ENCODE results near the gene CABP2.
"Not testable (repeated sequence)": the region's sequence is repeated elsewhere in the genome, so short reads cannot be mapped to it uniquely, and the experiment has no call there.

CABP2 gene

DNA sequence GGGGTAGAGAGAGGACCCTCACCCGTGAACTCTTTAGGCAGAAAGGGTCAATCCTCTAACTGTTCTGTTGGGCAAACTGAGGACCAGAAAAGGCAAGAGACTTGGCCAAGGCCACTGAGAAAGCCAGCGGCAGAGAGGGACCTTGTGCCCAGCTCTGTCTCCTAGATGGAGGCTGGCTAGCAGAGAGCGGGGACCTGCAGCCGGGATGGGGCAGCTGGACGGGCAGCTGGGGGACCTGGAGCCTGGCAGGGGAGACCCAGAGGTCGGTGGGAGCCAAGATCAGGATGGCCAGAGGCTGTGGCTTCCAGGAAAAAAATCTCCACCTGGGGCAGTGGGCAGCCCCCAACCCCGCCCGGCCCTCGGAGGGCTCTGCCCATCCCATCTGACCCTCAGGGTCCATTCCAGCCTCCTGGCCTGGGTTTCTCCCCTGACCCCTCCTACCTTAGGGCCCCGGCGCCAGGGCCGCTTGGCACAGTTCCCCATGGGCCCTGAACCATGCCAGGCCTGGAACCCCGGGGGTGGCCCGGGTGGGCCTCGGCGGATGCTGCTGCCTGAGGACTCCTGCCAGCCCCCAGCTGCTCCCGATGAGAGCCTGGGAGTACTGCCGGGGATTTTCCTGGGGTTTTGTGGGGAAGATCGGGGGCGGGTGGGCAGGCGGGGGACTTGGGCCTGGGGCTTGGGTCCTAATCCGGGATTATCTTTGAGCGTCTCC, at the start of gene CABP2:
CABP2 (minus strand) TSS at position 603 of the 712 bp plus-strand sequence; CDS start at position 483, 120 bp downstream.
- no peak for DNase-seq (ENCODE audit: low read depth in 3 of 3)

DNA sequence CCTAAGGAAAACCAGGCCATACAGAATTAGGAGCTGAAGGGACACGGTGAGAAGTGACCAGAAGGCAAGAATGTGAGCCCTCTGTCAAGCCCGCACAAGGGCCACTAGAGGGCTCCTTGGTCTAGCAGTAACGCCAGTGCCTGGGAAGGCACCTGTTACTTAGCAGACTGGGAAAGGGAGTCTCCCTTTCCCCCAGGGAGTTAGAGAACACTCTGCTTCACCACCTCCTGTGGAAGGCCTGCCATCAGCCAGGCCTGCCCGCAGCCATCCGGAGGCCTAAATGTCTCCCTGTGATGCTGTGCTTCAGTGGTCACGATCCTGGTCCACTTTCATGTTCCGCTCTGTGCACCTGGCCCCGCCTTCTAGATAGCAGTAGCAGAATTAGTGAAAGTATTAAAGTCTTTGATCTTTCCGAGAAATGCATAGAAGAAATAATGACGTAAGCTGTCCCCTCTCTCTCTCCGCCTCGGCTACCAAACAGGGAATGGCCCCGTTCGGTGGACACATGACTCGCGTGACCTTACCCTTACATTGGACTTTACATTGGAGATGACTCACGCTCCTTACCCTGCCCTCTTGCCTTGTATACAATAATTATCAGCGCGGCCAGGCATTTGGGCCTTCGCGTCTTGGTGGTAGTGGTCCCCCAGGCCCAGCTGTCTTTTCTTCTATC, 49.6 kb upstream of the CABP2 start:
- no peak for DNase-seq (ENCODE audit: low read depth in 3 of 3)

DNA sequence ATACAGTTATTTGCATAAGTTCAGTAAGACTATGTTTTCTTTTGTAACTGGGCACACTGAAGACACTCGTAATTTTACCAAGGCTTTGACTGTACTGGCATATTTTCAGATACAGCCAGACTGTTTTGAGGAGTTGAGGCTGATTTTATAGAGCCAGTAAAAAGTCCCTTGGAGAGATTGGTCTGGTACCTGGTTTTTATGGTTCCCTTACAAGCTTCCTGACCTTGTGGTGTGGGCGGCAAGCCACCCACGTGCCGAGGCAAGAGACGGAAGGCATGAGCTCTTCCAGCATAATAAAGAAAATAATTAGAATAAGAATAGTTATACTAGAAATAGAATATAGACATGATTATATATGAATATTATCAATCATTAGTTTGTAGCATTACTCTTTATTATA, 49.1 kb upstream of the CABP2 start:
- no peak for DNase-seq (ENCODE audit: low read depth in 3 of 3)

DNA sequence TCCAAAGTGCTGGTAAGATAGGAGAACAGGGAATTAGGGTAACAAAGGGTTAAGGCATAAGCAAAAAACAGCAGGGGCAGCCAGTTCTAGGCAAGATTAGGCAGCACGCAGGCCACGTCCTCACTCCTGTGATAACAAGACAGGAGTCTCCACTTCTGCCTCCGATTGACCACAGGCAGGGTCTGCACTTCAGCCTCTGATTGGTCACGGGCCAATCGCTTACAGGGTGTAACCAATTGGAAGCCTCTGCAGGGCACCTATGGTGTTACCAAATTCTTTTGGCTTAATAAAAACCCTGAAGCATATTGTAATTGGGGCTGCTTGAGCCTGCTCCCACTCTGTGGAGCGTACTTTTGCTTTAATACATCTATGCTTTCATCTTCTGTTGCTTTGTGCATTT, 48.2 kb upstream of the CABP2 start:
- no peak for DNase-seq (ENCODE audit: low read depth in 3 of 3)

DNA sequence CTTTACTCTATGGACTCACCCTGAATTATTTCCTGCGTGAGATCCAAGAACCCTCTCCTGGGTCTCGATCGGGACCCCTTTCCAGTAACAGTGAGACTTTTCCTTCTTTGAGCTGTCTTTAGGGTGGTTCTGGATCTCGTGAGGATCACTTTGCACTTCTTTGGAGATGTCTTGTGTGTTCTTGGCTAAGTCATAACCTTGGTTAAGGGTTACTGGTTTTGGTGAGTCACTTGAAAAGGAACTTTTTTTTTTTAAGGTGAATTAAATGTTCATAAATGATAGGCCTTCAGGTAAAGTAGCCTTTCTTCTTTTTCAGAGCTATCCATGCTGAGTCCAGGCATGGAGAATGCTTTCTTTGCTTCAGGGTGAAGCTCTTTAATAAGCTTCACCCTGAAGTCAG, 41.0 kb upstream of the CABP2 start:
- no peak for DNase-seq (ENCODE audit: low read depth in 3 of 3)

DNA sequence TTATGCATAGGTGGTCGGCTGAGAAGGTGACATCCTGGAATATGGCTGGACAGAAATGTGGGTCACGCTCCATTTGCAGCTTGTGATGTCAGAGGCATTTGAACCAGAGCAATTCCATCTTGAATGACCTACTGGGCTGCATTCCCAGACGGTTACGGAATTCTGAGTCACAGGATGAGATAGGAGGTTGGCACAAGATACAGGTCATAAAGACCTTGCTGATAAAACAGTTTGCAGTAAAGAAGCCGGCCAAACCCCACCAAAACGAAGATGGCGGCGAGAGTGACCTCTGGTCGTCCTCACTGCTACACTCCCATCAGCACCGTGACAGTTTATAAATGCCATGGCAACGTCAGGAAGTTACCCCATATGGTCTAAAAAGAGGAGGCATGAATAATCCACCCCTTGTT, 40.5 kb upstream of the CABP2 start:
- not testable (repeated sequence) for DNase-seq (ENCODE audit: low read depth in 3 of 3)

DNA sequence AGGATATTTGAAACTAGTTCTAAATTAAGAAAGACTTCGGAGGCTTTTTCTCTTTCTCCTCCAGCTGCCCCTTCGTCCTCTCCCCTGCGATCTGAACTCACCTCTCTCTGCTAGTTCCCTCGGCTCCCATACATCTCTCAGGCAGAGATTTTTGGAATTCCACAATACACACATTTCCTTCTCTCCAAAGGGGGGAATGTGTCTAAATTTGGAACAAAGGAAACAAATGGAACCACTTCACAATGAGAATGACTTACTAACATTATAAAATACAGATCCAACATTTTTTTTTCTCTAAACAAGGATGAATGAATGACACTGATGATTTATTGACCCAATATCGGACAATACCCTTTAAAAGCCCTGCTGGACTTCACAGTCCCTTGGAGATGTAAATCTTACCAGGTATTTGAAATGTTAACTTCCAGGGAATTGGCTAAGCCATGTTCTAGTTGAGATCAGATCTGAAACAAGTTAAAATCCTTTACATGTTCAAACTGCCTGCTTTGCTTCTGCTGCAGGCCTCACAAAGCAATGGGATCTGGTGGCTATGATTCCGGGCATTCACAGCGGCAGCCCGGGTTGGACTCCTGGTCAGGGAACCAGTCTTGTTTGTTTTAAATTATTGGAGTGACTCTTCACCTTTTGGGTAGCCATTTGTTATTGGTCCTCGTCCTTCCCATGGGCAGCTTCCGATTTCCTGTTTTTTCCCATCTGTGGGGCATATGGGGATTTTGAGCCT, 39.9 kb upstream of the CABP2 start:
- DNase-seq (ENCODE audit: low read depth in 3 of 3): no peak

DNA sequence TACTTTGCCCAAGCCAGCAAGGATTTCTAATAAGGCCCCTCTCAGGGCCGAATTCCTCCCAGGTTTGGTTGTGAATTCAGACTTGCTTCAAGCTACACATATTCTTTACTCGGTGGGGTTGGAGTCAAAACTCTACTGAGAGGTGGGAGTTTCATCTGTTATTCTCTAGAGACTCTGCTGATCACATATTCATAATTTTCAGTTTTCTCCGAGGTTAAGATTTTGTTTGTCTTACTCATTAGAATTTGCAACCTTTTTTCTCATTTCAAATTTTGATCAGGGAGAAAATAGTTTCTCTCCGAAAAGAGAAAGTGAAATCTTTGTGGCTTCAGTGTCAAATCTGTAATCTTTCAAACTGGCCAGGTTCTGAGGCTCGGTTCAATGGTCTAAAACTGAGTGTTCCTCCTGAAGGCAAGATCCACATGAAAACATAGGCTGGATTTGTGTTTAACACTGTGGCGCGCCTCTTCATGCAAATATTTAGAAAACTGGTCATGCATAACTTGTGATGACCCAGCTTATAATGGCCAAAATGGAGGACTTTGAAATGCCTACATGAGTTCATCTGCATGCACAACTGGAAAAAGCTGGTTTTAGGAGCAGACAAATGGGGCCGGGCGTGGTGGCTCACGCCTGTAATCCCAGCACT, 38.8 kb upstream of the CABP2 start:
- no peak for DNase-seq (ENCODE audit: low read depth in 3 of 3)

DNA sequence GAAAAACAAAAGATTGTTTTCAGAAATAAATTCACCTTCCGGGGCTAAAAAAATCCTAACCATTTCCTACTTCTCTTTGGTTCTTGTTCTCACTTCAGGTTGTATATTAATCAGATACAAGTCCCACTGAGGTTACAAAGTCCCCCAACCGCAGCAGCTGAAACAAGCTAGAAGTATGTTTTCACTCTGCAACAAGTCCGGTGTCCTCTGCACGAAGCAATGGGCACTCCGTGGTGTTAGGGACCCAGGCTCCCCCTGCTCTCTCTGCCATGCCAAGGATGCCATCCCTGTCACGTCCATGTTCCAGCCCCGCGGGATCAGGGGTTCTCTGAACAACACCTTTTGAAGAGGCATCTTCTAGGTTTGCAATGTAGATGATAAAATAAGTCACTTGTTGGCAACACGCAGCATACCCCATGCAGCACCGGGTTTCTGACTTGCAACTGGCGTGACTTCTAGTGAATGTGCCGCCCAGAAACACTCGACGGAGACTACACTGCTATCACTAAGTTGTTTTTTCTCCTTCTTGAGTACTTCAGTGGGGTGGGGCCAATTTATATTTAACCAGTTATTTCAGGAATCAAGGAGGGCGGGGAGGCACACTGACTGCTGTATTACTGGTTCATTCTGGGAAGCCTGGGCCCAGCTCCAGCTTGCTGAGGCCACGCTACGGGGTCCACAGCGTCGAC, 35.0 kb upstream of the CABP2 start:
- DNase-seq (ENCODE audit: low read depth in 3 of 3): no peak

DNA sequence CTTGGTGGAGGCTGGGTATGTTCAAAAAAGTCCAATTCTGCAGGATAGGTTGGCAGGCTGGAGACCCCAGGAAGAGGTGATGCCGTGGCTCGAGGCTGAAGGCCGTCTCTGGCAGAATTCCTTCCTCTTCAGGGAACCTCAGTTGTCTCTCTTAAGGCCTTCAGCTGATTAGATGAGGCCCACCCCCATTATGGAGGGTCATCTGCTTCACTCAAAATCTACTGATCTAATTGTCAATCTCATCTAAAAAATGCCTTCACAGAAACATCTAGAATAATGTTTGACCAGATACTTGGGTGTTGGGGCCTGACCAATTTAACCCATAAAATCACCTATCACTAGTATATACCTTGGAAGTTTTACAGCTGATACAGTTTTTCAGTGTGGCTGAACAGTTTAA, 33.0 kb upstream of the CABP2 start:
- DNase-seq (ENCODE audit: low read depth in 3 of 3): no peak

DNA sequence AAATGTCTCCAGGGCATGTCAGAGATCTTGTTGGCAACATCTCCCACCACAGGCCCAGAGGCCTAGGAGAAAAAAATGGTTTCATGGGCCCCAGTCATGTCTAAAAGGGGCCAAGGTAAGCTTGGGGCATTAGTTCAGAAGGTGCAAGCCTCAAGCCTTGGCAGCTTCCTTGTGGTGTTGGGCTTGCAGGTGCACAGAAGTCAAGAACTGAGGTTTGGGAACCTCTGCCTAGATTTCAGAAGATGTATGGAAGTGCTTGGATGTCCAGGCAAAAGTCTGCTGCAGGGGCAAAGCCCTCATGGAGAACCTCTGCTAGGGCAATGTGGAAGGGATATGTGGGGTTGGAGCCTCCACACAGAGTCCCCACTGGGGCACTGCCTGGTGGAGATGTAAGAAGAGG, 28.5 kb upstream of the CABP2 start:
- DNase-seq (ENCODE audit: low read depth in 3 of 3): not testable (repeated sequence)

DNA sequence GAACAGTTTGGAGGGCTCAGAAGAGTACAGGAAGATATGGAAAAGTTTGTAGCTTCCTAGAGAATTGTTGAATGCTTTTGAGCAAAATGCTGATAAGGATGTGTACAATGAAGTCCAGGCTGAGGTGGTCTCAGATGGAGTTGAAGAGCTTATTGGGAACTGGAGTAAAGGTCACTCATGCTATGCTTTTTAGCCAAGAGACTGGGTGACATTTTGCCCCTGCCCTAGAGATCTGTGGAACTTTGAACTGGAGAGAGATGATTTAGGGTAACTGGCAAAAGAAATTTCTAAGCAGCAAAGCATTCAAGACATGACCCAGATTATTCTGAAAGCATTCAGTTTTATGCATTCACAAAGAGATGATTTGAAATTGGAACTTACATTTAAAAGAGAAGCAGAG, 27.9 kb upstream of the CABP2 start:
- no peak for DNase-seq (ENCODE audit: low read depth in 3 of 3)

DNA sequence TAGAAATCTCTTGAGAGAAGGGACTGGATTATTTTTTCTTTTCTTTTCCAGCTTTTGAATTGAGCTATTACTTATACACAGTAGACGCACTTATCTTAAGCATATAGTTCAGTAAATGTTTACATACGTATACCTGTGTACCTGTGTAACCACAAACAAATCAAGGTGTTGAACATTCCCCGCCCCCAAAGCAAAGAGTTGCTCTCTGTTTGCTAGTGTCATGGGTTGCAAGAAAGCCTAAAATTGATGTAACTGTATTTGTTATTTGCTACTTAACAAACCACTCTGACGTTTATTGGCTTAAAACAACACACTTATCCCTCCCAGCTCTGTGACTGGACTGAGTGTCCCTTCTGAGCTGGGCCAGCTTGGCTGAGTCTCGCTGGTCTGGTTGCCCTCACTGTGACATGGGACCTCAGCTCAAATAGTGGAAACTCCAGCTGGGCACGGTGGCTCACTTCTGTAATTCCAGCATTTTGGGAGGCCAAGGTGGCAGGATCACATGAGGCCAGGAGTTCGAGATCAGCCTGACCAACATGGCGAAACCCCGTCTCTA, 25.4 kb upstream of the CABP2 start:
- no peak for DNase-seq (ENCODE audit: low read depth in 3 of 3)

DNA sequence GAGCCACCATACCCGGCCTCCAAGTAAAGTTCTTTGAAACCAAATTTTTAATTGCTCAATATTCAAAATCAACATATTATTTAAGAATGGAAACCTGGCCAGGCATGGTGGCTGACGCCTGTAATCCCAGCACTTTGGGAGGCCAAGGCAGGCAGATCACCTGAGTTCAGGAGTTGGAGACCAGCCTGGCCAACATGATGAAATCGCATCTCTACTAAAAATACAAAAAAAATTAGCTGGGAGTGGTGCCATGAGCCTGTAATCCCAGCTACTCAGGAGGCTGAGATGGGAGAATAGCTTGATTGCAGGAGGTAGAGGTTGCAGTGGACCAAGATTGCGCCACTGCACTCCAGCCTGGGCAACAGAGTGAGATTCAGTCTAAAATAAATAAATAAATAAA, 24.9 kb upstream of the CABP2 start:
- DNase-seq (ENCODE audit: low read depth in 3 of 3): not testable (repeated sequence)

DNA sequence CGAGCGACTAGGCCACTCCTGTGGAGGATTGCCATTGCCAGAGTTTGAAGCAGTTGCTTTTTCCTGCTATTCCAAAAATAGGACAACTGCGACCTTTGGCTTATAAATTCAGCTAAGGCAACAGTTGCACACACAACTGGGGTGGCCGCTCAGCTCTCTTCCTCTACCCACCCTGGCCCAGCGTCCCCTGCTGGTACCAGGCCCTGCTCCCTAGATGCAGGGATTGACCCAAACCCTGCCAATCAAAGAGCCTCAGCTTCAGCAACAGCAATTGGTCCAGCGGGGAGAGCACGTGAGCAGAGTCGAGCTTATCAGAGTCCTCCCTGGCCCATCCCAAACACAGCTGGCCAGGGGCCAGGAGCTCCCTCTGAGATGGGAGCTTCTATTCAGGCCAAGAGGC, 22.0 kb upstream of the CABP2 start:
- no peak for DNase-seq (ENCODE audit: low read depth in 3 of 3)

DNA sequence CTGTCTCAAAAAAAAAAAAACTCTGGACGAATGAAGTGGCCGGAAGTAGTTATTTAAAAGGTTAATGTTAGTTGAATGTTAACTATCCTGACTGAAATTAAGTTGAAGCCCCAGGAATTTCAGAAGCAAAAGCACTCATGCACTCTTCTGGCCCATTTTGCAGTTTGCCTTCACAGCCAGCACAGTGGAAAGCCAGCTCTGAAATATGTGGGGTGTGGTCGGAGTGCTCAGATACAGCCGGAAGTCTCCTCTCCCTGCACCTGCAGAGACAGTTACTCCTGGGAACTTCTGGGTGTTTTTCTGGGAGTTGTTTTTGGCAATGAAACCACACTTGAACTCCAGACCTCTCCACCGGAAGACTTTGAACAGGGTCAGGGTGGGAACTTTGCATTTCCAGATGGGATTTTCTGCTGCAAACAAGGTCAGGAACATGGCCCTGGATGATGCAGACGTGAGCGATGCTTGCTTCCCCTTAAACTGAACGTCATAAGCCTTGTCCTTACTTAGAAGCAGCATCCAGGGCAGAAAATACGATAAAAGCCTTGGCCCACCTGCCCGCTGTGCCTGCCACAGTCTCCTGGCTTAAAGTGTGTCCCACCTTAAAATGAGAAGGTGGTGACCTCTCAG, 21.5 kb upstream of the CABP2 start:
- no peak for DNase-seq (ENCODE audit: low read depth in 3 of 3)

DNA sequence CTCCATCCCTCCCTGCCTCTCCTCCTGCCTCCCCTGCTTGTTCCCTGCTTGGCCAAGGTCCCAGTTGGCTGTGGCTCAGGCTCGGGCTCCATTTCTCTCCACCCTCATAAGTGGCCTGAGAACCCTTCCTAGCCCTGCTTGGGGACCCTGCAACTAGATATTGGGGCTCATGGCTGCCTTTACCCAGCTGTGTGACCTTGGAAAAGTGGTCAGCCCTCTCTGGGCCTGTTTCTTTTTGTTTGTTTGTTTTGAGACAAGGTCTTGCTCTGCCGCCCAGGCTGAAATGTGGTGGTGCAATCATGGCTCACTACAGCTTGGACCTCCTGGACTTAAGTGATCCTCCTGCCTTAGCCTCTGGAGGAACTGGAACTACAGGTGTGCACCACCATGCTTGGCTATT, 20.3 kb upstream of the CABP2 start:
- DNase-seq (ENCODE audit: low read depth in 3 of 3): no peak

DNA sequence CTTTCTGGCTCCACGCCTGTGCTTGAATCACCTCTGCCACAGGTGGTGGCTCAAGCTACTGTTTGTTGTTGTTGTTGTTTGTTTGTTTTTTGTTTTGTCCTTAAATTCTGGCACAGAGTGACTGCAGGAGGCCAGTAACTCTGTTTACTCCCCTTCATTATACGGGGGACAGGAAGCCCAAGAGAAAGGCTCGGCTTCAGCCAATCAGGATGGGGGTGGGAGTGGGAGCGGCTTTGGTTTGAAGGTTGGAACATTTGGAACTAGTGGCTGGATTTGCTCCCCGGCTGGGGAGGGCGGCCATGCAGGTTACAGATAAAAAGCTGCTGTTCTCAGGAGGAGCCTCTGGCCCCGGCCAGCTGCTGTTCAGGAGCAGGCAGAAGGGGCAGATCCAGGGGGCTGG, 19.7 kb upstream of the CABP2 start:
- DNase-seq (ENCODE audit: low read depth in 3 of 3): no peak

DNA sequence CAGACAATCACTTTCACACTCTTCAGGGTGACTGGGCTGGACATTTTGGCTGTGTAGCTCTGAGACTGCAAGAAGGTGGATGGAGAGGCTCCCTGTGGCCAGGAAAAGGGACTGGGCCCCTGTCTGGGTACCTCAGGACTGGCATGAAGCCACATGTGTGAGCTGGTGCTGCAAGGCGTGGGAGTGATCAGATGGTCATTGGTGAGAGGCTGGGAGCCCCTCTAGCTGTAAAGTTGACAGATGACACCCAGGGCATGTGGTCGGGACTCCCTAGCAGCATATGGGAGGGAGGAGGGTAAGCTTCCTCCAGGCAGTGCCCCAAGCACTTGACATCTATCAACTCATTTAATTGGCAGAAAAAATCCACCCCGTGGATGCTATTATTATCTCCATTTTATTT, 18.9 kb upstream of the CABP2 start:
- no peak for DNase-seq (ENCODE audit: low read depth in 3 of 3)

DNA sequence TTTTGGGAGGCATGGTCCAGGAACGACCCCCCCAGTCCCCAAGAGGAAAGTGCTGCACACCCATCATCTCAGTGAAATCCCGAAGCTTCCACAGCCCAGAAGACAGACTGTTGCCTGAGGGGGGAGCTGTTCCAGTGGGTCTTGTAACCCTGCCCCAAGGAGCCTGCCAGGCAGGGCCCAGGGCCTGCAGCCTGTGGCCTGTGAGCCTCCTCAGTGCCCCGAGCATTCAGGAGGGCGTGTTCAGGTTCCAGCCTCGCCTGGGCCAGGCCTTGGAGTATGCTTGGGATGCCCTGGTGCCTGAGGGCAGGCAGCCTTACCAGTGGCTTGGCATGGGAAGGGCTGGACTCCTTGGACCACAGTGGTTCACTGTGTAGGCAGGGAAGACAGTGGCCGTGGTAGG, 18.0 kb upstream of the CABP2 start:
- no peak for DNase-seq (ENCODE audit: low read depth in 3 of 3)

DNA sequence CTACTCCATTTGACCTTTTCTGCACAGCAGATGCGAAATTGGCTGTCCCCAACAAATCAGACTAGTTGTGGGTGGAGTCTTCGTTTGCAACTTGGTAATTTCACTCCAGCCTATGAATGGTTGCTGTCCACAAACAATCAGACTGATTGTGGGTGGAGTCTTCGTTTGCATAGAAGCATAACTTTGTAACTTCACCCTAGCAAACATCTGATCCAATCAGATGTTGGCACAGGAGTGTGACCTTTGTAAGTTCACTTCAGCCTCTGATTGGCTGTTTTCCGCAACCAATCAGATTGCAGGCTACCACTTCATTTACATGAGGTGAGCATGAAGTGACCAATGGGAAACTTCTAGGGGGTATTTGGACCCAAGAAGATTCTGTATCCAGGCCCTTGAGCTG, 16.3 kb upstream of the CABP2 start:
- DNase-seq (ENCODE audit: low read depth in 3 of 3): no peak

Measured in stimulated activated CD4-positive, alpha-beta T cell treated with anti-CD3 and anti-CD28 coated beads, TNF-alpha, amount 100 ng/mL, for 4 hours (primary cell).